GM12878 (cell line): ENCODE measurements around the gene FBXL17. TPM values are rescaled to one million over a fixed set of nuclear protein-coding genes. Genes with fewer than 3 reads are reported as not detected.

Experiments
- ATAC-seq: fragments of 200-7000 bp; cut with Tn5 transposase; 3 replicates; pipeline ENCODE4 v1.9.1; 2020; ENCODE audit warnings: mild to moderate bottlenecking, moderate library complexity
- BruUV-seq: library from RNA; stranded (reverse); fragments of 400-500 nt; replicated peaks from 2 replicates; lab custom pipeline; 2021; lab: Mats Ljungman, UMichigan
- CTCF ChIA-PET: fragments of 300-600 bp; sonication (Branson Sonifier 250); formaldehyde crosslinking; extraction: SDS; loops from one replicate; lab custom pipeline; 2021; ENCODE audit warnings: inconsistent platforms; lab: Yijun Ruan, JAX
- POLR2A ChIA-PET: fragments of 350-600 bp; formaldehyde crosslinking; extraction: SDS; loops from one replicate; lab custom pipeline; 2021; ENCODE audit warnings: inconsistent platforms; lab: Charles Lee
- RAD21 ChIA-PET: fragments of 300-600 bp; sonication (Branson Sonifier 250); formaldehyde crosslinking; loops from one replicate; lab custom pipeline; 2023; ENCODE audit warnings: antibody characterized with exemption; ENCODE audit not compliant: unreplicated experiment; lab: Charles Lee
- SMC1A ChIA-PET: fragments of 300-600 bp; sonication (Branson Sonifier 250); formaldehyde crosslinking; loops from one replicate; lab custom pipeline; 2023; ENCODE audit not compliant: unreplicated experiment, uncharacterized antibody; lab: Charles Lee
- DNase-seq: peaks from one replicate; pipeline ENCODE4 v3.0.0-alpha.2; 2011; ENCODE audit warnings: low read depth, low spot score
- FAIRE-seq: peaks from 3 replicates; lab custom pipeline; 2011; peaks lifted over from hg19 to GRCh38; lab: Jason Lieb, UNC
- H2AFZ ChIP-seq: 2 replicates; pipeline ENCODE4 v1.6.0; 2011; ENCODE audit warnings: low read depth, low read length, control low read depth; ENCODE audit not compliant: control insufficient read depth
- H3K27ac ChIP-seq: 2 replicates; pipeline ENCODE4 v1.5.1; 2011; ENCODE audit warnings: control low read depth; ENCODE audit not compliant: control insufficient read depth, insufficient read depth
- H3K27me3 ChIP-seq, 2 experiments: replicated peaks in 1 of 2; 2 replicates each; pipeline versions ENCODE4 v1.6.0 to v1.6.1; 2011; ENCODE audit warnings: low read length in 1 of 2; ENCODE audit not compliant: control insufficient read depth in 2 of 2, insufficient read depth in 2 of 2
- H3K36me3 ChIP-seq, 2 experiments: 2 replicates each; pipeline ENCODE4 v1.5.1; 2011; ENCODE audit warnings: low read length in 1 of 2; ENCODE audit not compliant: control insufficient read depth in 2 of 2, insufficient read depth in 2 of 2
- H3K4me1 ChIP-seq: 2 replicates; pipeline ENCODE4 v1.6.1; 2011; ENCODE audit warnings: mild to moderate bottlenecking, low read length, moderate library complexity, mixed read lengths; ENCODE audit not compliant: control insufficient read depth, insufficient read depth
- H3K4me2 ChIP-seq: 2 replicates; pipeline ENCODE4 v1.6.0; 2011; ENCODE audit warnings: control low read depth; ENCODE audit not compliant: control insufficient read depth, insufficient read depth
- H3K4me3 ChIP-seq: fragments of 200-600 bp; sonication (generic); 2 replicates; pipeline ENCODE4 v1.5.1; 2016
- H3K79me2 ChIP-seq: 2 replicates; pipeline ENCODE4 v1.6.0; 2011; ENCODE audit warnings: low read length; ENCODE audit not compliant: control insufficient read depth, insufficient read depth
- H3K9ac ChIP-seq: 2 replicates; pipeline ENCODE4 v1.8.0; 2011; ENCODE audit warnings: low read length, control low read depth, mixed read lengths; ENCODE audit not compliant: control insufficient read depth, insufficient read depth
- H3K9me3 ChIP-seq: replicated peaks from 3 replicates; pipeline ENCODE4 v1.5.1; 2011; ENCODE audit warnings: mild to moderate bottlenecking, low read length; ENCODE audit not compliant: control insufficient read depth, insufficient read depth
- H4K20me1 ChIP-seq: 2 replicates; pipeline ENCODE4 v1.6.0; 2011; ENCODE audit not compliant: control insufficient read depth, insufficient read depth
- EP300 ChIP-seq, 2 experiments: fragments of 150-350 bp in 1 of 2; IDR thresholded peaks; 2 replicates each; pipeline ENCODE4 v1.6.1; 2011 to 2012; ENCODE audit warnings: low read depth in 2 of 2, low read length in 2 of 2, borderline replicate concordance in 1 of 2, improper control_type of control experiment in 1 of 2, inconsistent platforms in 1 of 2; ENCODE audit not compliant: control insufficient read depth in 1 of 2
- MLLT1 ChIP-seq: fragments of 450-650 bp; IDR thresholded peaks from 2 replicates; pipeline ENCODE4 v1.6.1; 2016; ENCODE audit warnings: mild to moderate bottlenecking
- MYC ChIP-seq: IDR thresholded peaks from 2 replicates; pipeline ENCODE4 v1.6.1; 2011; ENCODE audit warnings: mild to moderate bottlenecking, low read length, moderate library complexity, inconsistent platforms; ENCODE audit not compliant: insufficient read depth, insufficient replicate concordance, insufficient read length, severe bottlenecking
- SIX5 ChIP-seq: IDR thresholded peaks from 2 replicates; pipeline ENCODE4 v1.6.1; 2011; ENCODE audit warnings: mild to moderate bottlenecking, low read depth, low read length, moderate library complexity; ENCODE audit not compliant: severe bottlenecking
- SMC3 ChIP-seq: IDR thresholded peaks from 2 replicates; pipeline ENCODE4 v1.6.1; 2011; ENCODE audit warnings: low read length, improper control_type of control experiment, borderline replicate concordance
- TAF1 ChIP-seq: IDR thresholded peaks from 2 replicates; pipeline ENCODE4 v1.6.1; 2011; ENCODE audit warnings: mild to moderate bottlenecking, low read depth, low read length, borderline replicate concordance
- in situ Hi-C: fragments of 300-500 bp; cut with MboI; formaldehyde crosslinking; loops from 9 replicates; pipeline ENCODE4 v1.14.3; 2018; ENCODE audit warnings: mixed read lengths
- intact Hi-C: fragments of 100-400 bp; cut with micrococcal nuclease; formaldehyde crosslinking; loops from one replicate; pipeline ENCODE4 v1.14.2; 2022; ENCODE audit not compliant: unreplicated experiment
- polyA plus RNA-seq, 11 experiments: library from polyadenylated mRNA; depleted of rRNA in 4 of 11; unstranded in 6 of 11; stranded (reverse) in 5 of 11; fragments of >200 nt; fragmentation: Nextera tagmentation in 4 of 11; fragmentation: Illumina TruSeq in 1 of 11; extraction: Ambion mirVana in 4 of 11; extraction: Trizol in 1 of 11; gene quantifications; 1 replicate in 1 of 11; 2 replicates in 10 of 11; pipeline versions ENCODE4 v1.2.1 to v1.2.3, GENCODE V29; 2011 to 2016; ENCODE audit warnings: inconsistent platforms in 2 of 11, missing spikeins in 2 of 11, low read depth in 1 of 11
- total RNA-seq, 4 experiments: library from RNA; depleted of rRNA in 3 of 4; stranded (reverse); fragments of >200 nt in 3 of 4; fragmentation: Illumina TruSeq in 1 of 4; extraction: Trizol in 1 of 4; gene quantifications; 2 replicates each; pipeline versions ENCODE4 v1.2.1 to v1.2.3, GENCODE V29; 2013 to 2021

FBXL17 gene
- total and polyA plus RNA-seq, 10 of the 15 experiments (the other 5 are each of a cell fraction or from before 2014, with no cell fraction given) = 0.88 to 9.0 (median 4.4) TPM

DNA sequence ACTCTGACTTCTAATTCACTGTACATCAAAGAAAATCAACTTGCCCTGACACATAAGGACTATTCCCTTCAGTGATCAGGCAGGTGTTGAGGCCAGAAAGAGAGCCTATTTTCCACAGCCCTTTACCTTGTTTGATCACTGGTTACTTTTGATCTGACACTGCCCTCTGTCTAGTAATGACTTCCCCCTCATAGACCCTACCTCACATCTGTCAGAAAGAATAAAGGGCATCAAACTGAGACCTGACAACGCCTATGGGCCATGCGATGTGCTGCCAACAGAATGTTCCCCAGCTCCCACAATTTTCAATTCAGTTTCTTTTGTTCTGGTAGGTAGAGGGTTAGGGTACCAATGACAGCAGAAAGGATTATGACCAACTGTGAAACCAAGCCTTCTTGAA lies 47.7 kb downstream of the FBXL17 start (continued):
- no peak for TF ChIP-seq EP300 (IDR thresholded peaks at IDR 0.05; ENCODE audit: borderline replicate concordance in 1 of 2, control insufficient read depth in 1 of 2, low read depth in 2 of 2, low read length in 2 of 2)
- TF ChIP-seq MLLT1 = no peak
- no peak for TF ChIP-seq MYC
- TF ChIP-seq SIX5 = no peak
- TF ChIP-seq TAF1 = no peak
- TF ChIP-seq, all 136 proteins: peak for 0

GRCh38 chr5:108326982-108327381 lies 54.9 kb downstream of the FBXL17 start:
- no peaks in the 10 kb centered on the region for H3K36me3 ChIP-seq
- FAIRE-seq (no peak), ATAC-seq (no peak), DNase-seq (no peak)
- no peak overlapping the region for H3K4me2 ChIP-seq
- no peak overlapping the region for H3K4me3 ChIP-seq
- ChIA-PET CTCF (no interaction called here), RAD21 (no interaction called here)
- in situ Hi-C loops (no loop called here), intact Hi-C loops (no loop called here)
- H3K4me1 ChIP-seq = no peaks in the 10 kb centered on the region
- no peaks in the 10 kb centered on the region for H3K27me3 ChIP-seq
- no peaks in the 10 kb centered on the region for H3K9me3 ChIP-seq
- H3K9ac ChIP-seq = no peak overlapping the region
- no peak overlapping the region for H3K27ac ChIP-seq
- no peak for TF ChIP-seq SMC3
- TF ChIP-seq, all 136 proteins: peak for 0
- ChIA-PET SMC1A (interaction anchor here (0.6 to 1.2 kb wide), 3 partner anchors 9 to 41 kb away, joined by 3 read pairs; no protein-coding TSS in a partner anchor), POLR2A (no interaction called here)
- Histone ChIP-seq H4K20me1 (no peaks in the 10 kb centered on the region), H3K79me2 (no peaks in the 10 kb centered on the region), H2AFZ (no peak overlapping the region)
- BruUV-seq = no TSS peak
